Hematopoietic multipotent progenitor cell treated with erythropoietin and hydrocortisone succinate and interleukin-3 and kit ligand, for 17 days (in vitro differentiated cells): ENCODE measurements around the gene HCN1.
"Not testable (repeated sequence)": the region's sequence is repeated elsewhere in the genome, so short reads cannot be mapped to it uniquely, and the experiment has no call there.

Experiments
- DNase-seq: peaks from one replicate; pipeline ENCODE4 v3.0.0-alpha.2; 2015; ENCODE audit warnings: low spot score

HCN1 gene

GRCh38 chr5:45617859-45618416, 78.2 kb downstream of the HCN1 start:
- no peak for DNase-seq

DNA sequence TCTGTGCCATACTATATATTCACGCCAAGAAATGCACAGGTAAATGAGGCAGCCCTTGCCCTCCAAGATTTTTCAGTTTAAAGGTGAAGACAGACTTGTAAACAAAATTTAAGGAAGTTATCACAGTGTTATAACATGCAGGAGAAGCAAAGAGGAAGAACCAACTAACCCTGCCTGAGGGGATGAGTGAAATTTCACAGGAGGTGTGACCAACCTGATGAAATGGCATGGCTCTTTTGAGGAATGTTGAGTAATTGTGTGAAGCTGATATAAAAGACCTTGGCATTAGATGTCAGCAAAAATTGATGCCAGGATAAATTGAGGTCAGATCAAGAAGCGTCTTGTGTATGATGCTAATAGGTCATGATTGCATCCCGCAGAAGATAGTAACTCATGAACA, 86.5 kb downstream of the HCN1 start:
- no peak for DNase-seq

DNA sequence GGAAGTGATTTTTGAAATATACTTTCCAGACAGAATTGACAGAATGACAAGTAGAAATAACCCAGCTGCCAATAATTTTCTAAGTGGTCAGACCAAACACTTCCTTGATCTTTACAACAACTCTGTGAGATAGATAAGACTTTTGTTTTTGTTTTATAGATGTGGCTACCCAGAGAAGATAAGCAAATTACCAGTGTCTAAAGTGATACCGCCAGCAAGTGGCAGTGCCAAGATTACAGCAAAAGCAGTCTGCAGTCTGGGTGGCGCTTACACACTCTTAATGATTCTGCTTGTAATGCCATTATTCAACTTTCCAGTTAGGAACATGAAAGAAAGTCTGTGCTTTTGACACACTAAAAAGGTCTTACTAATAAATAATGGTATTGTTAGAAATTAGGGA, 92.1 kb downstream of the HCN1 start:
- no peak for DNase-seq

- DNase-seq = no peak
Measured at GRCh38 chr5:45601424-45601823, 94.8 kb downstream of the HCN1 start.

GRCh38 chr5:45596320-45596719, 99.9 kb downstream of the HCN1 start:
- no peak for DNase-seq

DNA sequence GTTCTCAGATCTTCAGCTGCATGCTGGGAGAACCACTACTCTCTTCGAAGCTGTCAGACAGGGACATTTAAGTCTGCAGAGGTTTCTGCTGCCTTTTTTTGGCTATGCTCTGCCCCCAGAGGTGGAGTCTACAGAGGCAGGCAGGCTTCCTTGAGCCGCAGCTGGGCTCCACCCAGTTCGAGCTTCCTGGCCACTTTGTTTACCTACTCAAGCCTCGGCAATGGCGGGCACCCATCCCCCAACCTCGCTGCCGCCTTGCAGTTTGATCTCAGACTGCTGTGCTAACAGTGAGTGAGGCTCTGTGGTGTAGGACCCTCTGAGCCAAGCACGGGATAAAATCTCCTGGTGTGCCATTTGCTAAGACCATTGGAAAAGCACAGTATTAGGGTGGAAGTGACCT, 110.2 kb downstream of the HCN1 start:
- DNase-seq = not testable (repeated sequence)

DNA sequence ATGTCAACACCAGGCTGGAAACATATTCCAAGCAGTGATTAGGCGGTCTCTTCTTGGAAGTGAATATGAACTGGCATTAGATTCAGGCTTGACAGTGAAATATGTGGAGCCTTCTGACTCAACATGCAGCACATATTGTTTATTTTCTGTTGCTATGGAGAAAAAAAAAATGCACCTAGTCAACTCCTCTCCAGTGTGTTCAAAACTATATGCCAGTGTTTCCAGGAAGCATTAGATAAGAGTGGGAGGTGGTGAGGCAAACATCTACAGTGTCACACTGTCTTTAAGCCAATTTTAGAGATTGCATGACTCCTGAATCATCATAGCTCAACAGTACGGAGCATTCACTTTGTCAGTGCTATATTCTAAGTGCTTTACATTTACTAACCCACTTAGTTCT, 117.9 kb downstream of the HCN1 start:
- no peak for DNase-seq

DNA sequence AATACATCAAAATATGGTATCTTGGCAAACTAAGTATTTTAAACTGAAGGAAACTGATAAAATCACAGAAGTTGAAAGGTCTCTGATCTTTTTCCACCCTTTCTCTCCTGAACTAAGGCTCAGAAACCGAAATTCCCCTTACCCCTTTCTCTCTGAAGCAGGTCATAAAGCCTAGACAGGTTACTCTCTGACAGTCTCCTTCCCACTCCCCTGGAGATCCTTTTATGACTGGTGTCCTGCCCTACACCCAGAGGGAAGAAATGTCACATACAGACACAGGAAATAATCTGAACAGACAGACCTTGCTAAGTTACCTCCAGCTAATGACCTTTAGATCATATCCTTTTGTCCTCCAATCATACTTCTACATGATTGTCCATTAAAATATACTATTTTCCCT, 127.4 kb downstream of the HCN1 start:
- no peak for DNase-seq

DNA sequence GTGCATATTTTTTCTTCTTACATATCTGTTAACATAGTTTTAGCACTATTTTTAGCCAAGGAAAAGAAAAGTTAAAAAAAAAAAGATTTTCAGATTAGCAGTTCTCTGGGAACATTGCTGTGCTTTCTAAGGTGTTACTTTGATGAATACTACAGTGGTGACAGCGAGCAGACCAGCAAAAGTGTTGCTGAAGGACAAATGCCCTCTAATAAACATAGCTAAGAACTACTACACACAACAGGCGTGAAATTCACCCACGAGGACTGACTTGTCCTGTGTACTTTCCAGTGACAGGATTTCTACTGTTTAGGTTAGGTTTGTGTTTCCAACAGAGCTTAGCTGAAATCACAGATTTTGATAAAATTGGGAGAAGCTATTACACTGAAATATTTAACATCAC, 153.8 kb downstream of the HCN1 start:
- no peak for DNase-seq

- DNase-seq = no peak
Measured at GRCh38 chr5:45533663-45534062, 162.5 kb downstream of the HCN1 start.

DNA sequence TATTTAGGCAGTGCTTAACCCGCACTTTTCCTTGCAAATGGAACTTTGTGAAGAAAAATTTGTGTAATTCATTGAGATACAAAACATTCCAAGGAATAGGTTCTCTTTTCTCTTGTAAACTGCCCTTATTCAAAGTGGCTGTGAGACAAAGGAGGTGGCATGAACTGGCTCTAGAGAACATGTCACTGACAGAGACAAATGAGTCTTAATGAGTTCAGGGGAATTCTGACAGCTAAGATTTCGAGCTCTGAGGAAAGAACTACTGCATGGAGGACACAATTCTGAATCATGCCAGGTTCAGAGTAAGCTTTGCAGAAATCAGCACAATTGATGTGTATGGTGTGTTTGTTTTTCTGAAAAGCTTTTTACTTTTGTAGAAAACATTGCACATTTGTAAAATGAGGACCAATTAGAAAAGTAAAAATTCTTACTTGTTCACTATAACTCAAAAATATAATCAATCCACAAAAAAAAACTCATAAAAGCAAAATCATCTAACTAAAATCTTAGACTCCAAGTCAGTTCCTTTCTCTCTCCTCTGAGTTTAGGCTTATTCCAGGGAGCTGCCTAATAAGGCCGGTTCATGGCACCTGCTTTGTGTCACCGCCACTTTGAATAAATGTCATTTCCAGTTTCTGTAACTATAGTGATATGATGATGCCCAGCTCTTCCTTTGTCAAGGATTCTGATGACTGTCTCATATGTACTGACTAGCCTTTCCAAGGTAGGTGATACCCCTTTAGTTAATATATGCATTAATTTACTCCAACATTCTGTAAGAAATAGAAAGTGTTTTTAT, 163.2 kb downstream of the HCN1 start:
- no peak for DNase-seq

DNA sequence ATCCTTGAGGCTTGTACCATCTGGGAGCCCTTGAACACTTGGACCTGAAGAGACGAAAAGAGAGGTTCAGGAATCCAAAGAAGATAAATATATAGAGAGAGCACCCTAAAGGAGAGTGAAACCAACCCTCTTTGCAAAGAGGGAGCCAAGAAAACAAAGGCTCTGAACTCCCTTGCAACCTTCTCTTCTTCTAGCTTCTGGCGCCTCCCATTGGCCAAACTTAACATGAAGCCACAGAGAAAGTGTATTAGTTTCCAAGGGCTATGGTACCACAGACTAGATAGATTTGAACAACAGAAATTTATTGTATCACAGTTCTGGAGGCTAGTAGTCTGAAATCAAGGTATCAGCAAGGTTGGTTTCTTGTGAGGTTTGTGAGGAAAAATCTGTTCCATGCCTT, 175.1 kb downstream of the HCN1 start:
- no peak for DNase-seq

DNA sequence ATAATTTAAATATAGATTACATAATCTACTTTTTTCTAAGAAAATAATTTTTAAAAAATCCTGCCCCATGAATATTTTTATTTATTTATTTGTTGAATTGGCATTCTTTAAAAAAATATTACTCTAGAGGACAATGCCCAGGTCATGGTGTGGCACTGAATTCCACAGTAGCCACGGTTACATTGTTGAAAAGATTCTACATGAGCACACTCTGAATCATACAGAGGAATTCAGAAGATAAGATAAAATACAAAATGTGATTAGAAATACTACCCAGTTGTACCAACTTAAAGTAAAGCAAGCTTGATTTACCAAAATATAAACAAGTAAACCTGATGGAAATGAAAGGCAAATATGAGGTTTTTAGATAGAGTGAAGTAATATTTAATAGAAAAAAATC, 183.7 kb downstream of the HCN1 start:
- no peak for DNase-seq

GRCh38 chr5:45509371-45509770, 186.8 kb downstream of the HCN1 start:
- DNase-seq = no peak

- no peak for DNase-seq
Measured at GRCh38 chr5:45508135-45508534, 188.0 kb downstream of the HCN1 start.

DNA sequence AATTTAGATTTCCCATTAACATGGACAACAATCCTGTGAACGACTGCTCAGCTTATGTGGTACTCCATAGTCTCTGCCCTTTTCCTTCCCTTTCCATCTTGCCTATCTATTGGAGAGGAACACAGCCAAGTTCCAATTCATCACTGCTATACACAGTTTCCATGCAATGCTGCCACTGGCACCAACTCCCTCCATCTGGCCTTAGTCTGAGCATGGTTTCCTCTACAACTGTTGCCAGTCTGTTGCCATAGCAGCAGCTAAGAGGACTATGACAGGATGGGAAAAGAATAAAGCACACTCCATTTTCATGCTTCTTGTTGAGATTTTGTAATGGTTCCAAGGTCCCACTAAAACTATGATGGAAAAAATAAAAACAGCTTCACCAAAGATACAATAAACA, 189.0 kb downstream of the HCN1 start:
- no peak for DNase-seq

GRCh38 chr5:45499006-45499405, 197.2 kb downstream of the HCN1 start:
- DNase-seq = not testable (repeated sequence)

GRCh38 chr5:45491368-45491767, 204.8 kb downstream of the HCN1 start:
- no peak for DNase-seq

GRCh38 chr5:45484781-45485180, 211.4 kb downstream of the HCN1 start:
- DNase-seq = no peak

DNA sequence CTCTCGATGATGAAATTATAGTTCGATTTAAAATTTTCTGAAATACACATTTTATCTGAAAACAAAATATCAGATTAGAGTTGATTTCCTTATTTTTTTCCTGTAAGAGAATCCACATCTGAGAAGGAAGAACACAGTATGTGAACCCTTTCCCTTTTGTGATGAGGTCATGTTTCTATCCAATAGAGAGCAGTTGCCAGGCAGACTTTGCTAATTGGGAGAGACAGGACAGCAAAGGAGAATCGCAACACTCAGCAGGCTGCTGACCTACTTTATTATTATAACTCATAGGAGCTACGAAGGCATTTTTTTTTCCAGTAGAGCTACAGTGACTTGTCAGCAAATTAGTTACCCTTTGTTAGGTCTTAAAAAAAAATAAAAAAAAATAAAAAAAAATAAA, 242.1 kb downstream of the HCN1 start:
- no peak for DNase-seq

DNA sequence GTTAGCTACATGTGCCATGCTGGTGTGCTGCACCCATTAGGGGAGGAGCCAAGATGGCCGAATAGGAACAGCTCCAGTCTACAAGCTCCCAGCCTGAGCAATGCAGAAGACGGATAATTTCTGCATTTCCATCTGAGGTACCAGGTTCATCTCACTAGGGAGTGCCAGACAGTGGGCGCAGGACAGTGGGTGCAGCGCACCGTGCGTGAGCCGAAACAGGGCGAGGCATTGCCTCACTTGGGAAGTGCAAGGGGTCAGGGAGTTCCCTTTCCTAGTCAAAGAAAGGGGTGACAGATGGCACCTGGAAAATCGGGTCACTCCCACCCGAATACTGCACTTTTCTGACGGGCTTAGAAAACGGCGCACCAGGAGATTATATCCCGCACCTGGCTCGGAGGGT, 251.3 kb downstream of the HCN1 start:
- not testable (repeated sequence) for DNase-seq

DNA sequence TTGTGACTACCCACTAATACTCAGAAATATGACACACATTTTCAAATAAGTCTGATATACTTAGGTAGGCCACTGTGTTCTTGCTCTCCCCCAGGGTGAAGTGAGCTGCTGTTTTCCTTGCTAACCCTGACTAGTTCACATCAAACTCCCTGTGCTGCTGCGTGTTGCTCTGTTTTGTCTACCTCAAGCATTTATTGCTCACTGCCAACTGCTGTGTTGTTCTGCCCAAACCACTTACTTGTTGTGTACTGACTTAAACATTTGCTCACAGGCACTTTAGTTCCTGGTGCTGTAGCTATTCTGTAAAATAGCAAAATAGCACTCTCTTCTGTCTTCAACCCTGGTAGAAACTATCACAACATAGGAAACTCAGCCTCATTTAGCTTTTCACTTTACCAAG, 255.7 kb downstream of the HCN1 start:
- DNase-seq = no peak

DNA sequence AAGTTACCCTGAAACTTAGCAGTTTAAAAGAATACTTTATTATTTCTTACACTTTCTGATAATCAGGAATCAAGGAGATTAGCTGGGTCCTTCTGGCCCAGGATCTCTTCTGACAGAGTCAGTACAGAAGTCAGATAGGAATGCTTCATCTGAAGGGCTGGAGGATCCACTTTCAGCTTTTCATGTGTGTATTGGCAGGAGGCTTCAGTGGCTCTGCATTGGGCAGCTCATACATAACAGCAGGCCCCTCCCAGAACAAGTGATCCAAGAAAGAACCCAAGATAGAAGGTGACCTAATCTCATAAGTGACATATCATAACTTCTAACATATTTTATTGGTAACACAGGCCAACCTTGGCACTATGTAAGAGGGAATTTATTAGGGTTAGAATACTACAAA, 258.4 kb downstream of the HCN1 start:
- no peak for DNase-seq
